HCT116 (cell line): Measurements from ENCODE around the gene SORCS2. TPM values are rescaled to one million over a fixed set of nuclear protein-coding genes. Genes with fewer than 3 reads are reported as not detected.

Experiments used
- ATAC-seq: fragments of 200-7000 bp; cut with Tn5 transposase; 2 replicates; pipeline ENCODE4 v1.9.1; 2020; ENCODE audit warnings: mild to moderate bottlenecking, moderate library complexity
- BruUV-seq: library from RNA; stranded (reverse); fragments of 400-500 nt; replicated peaks from 2 replicates; lab custom pipeline; 2021; lab: Mats Ljungman, UMichigan
- CTCF ChIA-PET: fragments of 300-600 bp; sonication (Branson Sonifier 250); formaldehyde crosslinking; loops from one replicate; lab custom pipeline; 2021; ENCODE audit warnings: antibody characterized with exemption; lab: Charles Lee
- POLR2A ChIA-PET: fragments of 300-600, 350-600 bp; sonication (Branson Sonifier 250); formaldehyde crosslinking; loops from one replicate; lab custom pipeline; 2021; ENCODE audit warnings: antibody characterized with exemption; lab: Charles Lee
- RAD21 ChIA-PET, 2 experiments: fragments of 300-600 bp; sonication (Branson Sonifier 250); formaldehyde crosslinking; loops; one replicate each; lab custom pipeline; 2023; ENCODE audit warnings: low total read pairs in 2 of 2; ENCODE audit not compliant: uncharacterized antibody in 2 of 2, unreplicated experiment in 2 of 2, low non-redundant PET in 1 of 2; lab: Charles Lee
- DNase-seq: peaks from one replicate; pipeline ENCODE4 v3.0.0-alpha.2; 2010; ENCODE audit warnings: low read depth, low spot score
- H2AFZ ChIP-seq: fragments of 200-600 bp; shearing (Covaris generic), sonication (generic); 2 replicates; pipeline ENCODE4 v1.6.1; 2017; ENCODE audit warnings: low read depth, mixed run types, mixed read lengths, antibody characterized with exemption, low read length; ENCODE audit not compliant: poor library complexity, severe bottlenecking
- H3K27ac ChIP-seq: 2 replicates; pipeline ENCODE4 v1.5.1; 2012; ENCODE audit warnings: low read depth, low read length
- H3K27me3 ChIP-seq: fragments of 200-600 bp; sonication (generic); 2 replicates; pipeline ENCODE4 v1.6.1; 2016; ENCODE audit warnings: mixed run types, low read length, mixed read lengths; ENCODE audit not compliant: insufficient read depth
- H3K36me3 ChIP-seq, 2 experiments: fragments of 200-500 bp in 1 of 2; fragments of 200-600 bp in 1 of 2; sonication (Bioruptor generic) in 1 of 2; sonication (generic) in 1 of 2; 2 replicates each; pipeline versions ENCODE4 v1.5.1 to v1.6.1; 2014 to 2016; ENCODE audit warnings: low read length in 2 of 2, inconsistent platforms in 1 of 2, mixed read lengths in 1 of 2, mixed run types in 1 of 2; ENCODE audit not compliant: insufficient read depth in 2 of 2, control insufficient read depth in 1 of 2
- H3K4me1 ChIP-seq, 2 experiments: fragments of 200-600 bp in 1 of 2; sonication (generic) in 1 of 2; 2 replicates each; pipeline versions ENCODE4 v1.5.1 to v1.6.1; 2012 to 2017; ENCODE audit warnings: low read length in 2 of 2, inconsistent platforms in 1 of 2, mild to moderate bottlenecking in 1 of 2, mixed read lengths in 1 of 2, mixed run types in 1 of 2, moderate library complexity in 1 of 2; ENCODE audit not compliant: insufficient read depth in 2 of 2, control insufficient read depth in 1 of 2
- H3K4me2 ChIP-seq: fragments of 200-600 bp; sonication (generic); 2 replicates; pipeline ENCODE4 v1.6.1; 2017; ENCODE audit warnings: mixed run types, low read length, mixed read lengths
- H3K4me3 ChIP-seq, 2 experiments: fragments of 200-600 bp in 1 of 2; sonication (generic) in 1 of 2; replicated peaks in 1 of 2; 2 replicates each; pipeline ENCODE4 v1.5.1; 2011 to 2016; ENCODE audit warnings: low read length in 2 of 2, control low read depth in 1 of 2, low read depth in 1 of 2, mild to moderate bottlenecking in 1 of 2, mixed read lengths in 1 of 2, mixed run types in 1 of 2
- H3K79me2 ChIP-seq: fragments of 200-600 bp; sonication (generic); 2 replicates; pipeline ENCODE4 v1.6.1; 2017; ENCODE audit warnings: mild to moderate bottlenecking, mixed run types, low read length, moderate library complexity, mixed read lengths; ENCODE audit not compliant: insufficient read depth
- H3K9ac ChIP-seq: fragments of 200-600 bp; sonication (generic); 2 replicates; pipeline ENCODE4 v1.6.1; 2016; ENCODE audit warnings: low read length, mixed read lengths
- H3K9me2 ChIP-seq: fragments of 200-600 bp; sonication (generic), shearing (Covaris generic); 2 replicates; pipeline ENCODE4 v1.6.1; 2017; ENCODE audit warnings: mixed run types, mild to moderate bottlenecking, moderate library complexity; ENCODE audit not compliant: insufficient read depth
- H3K9me3 ChIP-seq, 2 experiments: fragments of 200-500 bp in 1 of 2; fragments of 200-600 bp in 1 of 2; sonication (Bioruptor generic) in 1 of 2; sonication (generic) in 1 of 2; 2 replicates each; pipeline ENCODE4 v1.6.1; 2014 to 2017; ENCODE audit warnings: low read length in 2 of 2, mixed read lengths in 2 of 2, inconsistent platforms in 1 of 2, low read depth in 1 of 2, mild to moderate bottlenecking in 1 of 2, mixed run types in 1 of 2, moderate library complexity in 1 of 2; ENCODE audit not compliant: control insufficient read depth in 1 of 2, insufficient read depth in 1 of 2
- H4K20me1 ChIP-seq: fragments of 200-600 bp; sonication (generic), shearing (Covaris generic); 2 replicates; pipeline ENCODE4 v1.6.1; 2017; ENCODE audit warnings: mixed run types, mild to moderate bottlenecking, moderate library complexity; ENCODE audit not compliant: insufficient read depth
- CEBPB ChIP-seq: IDR thresholded peaks from 2 replicates; pipeline ENCODE4 v1.6.1; 2012; ENCODE audit warnings: low read depth
- EZH2phosphoT487 ChIP-seq: fragments of 200-600 bp; IDR thresholded peaks from 2 replicates; pipeline ENCODE4 v1.6.1; 2018; ENCODE audit warnings: antibody characterized with exemption, borderline replicate concordance
- MAX ChIP-seq: IDR thresholded peaks from 2 replicates; pipeline ENCODE4 v1.6.1; 2012
- POLR2AphosphoS5 ChIP-seq: IDR thresholded peaks from 2 replicates; pipeline ENCODE4 v1.6.1; 2011; ENCODE audit warnings: mild to moderate bottlenecking, low read depth, low read length, moderate library complexity
- RAD21 ChIP-seq: IDR thresholded peaks from 2 replicates; pipeline ENCODE4 v1.6.1; 2012; ENCODE audit warnings: low read depth, mild to moderate bottlenecking
- SP1 ChIP-seq: IDR thresholded peaks from 2 replicates; pipeline ENCODE4 v1.6.1; 2012; ENCODE audit warnings: low read depth
- ZBTB33 ChIP-seq: IDR thresholded peaks from 2 replicates; pipeline ENCODE4 v1.6.1; 2011; ENCODE audit warnings: mild to moderate bottlenecking, low read length, moderate library complexity; ENCODE audit not compliant: insufficient replicate concordance; ENCODE audit errors: extremely low read depth
- ZFX ChIP-seq: fragments of 450-650 bp; IDR thresholded peaks from 2 replicates; pipeline ENCODE4 v1.6.1; 2017
- intact Hi-C: fragments of 100-400 bp; cut with micrococcal nuclease; formaldehyde crosslinking; loops from 2 replicates; pipeline ENCODE4 v1.10.0; 2022
- total RNA-seq: library from RNA; stranded (reverse); gene quantifications from one replicate; pipeline ENCODE4 v1.2.1, GENCODE V29; 2021; ENCODE audit not compliant: unreplicated experiment

Gene SORCS2
- total RNA-seq, 1 experiment from 2014 or later, result 0.37 TPM

- H3K9ac ChIP-seq, result no peak overlapping the region
- H3K27ac ChIP-seq, result no peak overlapping the region
- H3K9me3 ChIP-seq, result no peaks in the 10 kb centered on the region
- H3K79me2 ChIP-seq, result no peaks in the 10 kb centered on the region
- H2AFZ ChIP-seq, result no peak overlapping the region
- no peaks in the 10 kb centered on the region for H4K20me1 ChIP-seq
- TF ChIP-seq MAX, result no peak
- TF ChIP-seq POLR2AphosphoS5, result no peak
- no peak for TF ChIP-seq CEBPB
- no peak for TF ChIP-seq ZBTB33
- no peak for TF ChIP-seq EZH2phosphoT487
- TF ChIP-seq SP1, result no peak
- TF ChIP-seq ZFX, result no peak
- no peak for TF ChIP-seq RAD21
- no peak overlapping the region for H3K4me3 ChIP-seq
- BruUV-seq, result no TSS peak
- H3K4me1 ChIP-seq, result peaks cover 0 to 3% of the 10 kb centered on the region in 2 experiments; a peak in 3 of 4 replicates
- RAD21 ChIA-PET, result interaction anchor here in 1 of 2 experiments (0.6 kb wide), 1 partner anchor 286 kb away, joined by 6 read pairs; no protein-coding TSS in a partner anchor
- no peaks in the 10 kb centered on the region for H3K9me2 ChIP-seq
- POLR2A ChIA-PET, result no interaction called here
- no peaks in the 10 kb centered on the region for H3K36me3 ChIP-seq
- intact Hi-C loops, result no loop called here
- H3K27me3 ChIP-seq, result peaks cover 40% of the 10 kb centered on the region
- H3K4me2 ChIP-seq, result no peak overlapping the region
- ATAC-seq, result no peak
- no peak for DNase-seq
- CTCF ChIA-PET, result no interaction called here
These were observed 326.7 kb downstream of the SORCS2 start for GRCh38 chr4:7518871-7519637.
